ENCODE data around the gene GINS3.

The GINS3 gene

DNA sequence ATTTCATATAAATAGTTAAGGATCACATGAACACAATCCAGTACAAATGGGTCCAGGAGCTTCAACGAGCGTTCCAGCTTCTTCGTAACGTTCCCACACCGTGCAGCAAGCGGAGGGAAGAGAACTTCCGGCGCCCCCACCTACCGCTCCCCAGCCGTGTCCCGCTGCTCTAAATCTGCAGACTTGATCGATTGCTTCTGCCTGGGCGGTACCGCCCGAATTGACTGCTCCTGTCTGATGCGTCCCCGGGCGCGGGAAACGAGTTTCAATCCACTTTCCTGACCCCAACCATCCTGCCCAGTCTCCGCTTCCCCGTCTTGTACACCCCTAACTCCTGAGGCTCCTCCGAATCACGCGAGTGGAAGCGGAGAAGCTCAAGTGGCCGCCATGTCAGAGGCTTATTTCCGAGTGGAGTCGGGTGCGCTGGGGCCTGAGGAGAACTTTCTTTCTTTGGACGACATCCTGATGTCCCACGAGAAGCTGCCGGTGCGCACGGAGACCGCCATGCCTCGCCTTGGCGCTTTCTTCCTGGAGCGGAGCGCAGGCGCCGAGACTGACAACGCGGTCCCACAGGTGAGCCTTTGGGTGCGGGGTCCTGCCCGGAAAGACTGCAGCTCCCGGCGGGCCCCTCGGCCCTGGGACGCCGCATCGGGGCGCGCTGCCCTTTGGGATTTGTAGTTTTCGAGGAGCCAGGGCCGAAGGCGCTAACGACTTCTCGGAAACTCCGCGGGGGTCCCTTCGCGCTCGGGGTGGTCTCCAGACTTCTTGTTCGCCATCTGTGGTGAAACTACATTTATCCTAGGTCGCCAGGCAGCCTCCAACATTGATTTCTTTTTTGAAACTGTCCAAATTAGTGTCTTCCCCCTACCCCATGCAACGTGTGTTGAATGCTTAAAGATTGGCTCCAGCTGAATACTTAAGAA, at the start of gene GINS3:
Gene GINS3, plus strand, starts transcription at position 257 of the 923 bp plus-strand sequence. Its CDS starts 131 bp downstream, at position 388.
- peak; percentile 32 for DNase-seq

GRCh38 chr16:58343562-58343961, 48.7 kb upstream of the GINS3 start:
- no peak for DNase-seq

- DNase-seq = no peak
These were observed 46.5 kb upstream of the GINS3 start for GRCh38 chr16:58345574-58346354.

GRCh38 chr16:58346831-58347371, 45.4 kb upstream of the GINS3 start:
- DNase-seq = no peak

DNA sequence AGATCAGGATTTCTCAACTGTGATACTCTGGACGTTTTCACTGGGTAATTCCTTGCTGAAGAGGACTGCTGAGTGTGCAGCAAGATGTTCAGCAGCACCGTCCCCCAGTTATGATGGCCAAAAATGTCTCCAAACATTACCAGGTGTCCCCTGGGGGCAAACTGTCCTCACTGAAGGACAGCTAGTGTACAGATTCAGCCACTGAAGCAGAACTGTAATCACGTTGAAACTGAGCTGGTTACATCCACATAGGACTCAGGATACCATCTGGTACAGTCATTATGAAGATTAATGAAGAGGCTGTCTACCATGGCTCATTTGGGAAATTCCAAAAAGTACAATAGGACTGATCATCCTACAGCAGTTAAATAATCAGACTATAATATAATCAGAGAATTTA, 43.3 kb upstream of the GINS3 start:
- DNase-seq = no peak

DNA sequence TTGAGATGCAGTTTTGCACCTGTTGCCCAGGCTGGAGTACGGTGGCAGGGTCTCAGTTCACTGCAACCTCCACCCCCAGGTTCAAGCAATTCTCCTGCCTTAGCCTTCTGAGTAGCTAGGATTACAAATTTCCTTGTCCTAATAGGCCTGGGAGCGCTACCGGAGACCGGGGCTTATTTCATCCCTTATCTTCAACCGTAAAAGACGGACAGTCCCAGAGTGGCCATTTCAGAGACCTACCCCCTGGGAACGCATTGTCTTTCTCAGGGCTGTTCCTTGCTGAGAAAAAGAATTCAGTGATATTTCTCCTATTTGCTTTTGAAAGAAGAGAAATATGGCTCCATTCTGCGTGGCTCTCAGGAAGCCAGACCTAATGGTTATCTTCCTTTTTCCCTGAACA, 39.6 kb upstream of the GINS3 start:
- DNase-seq = no peak

GRCh38 chr16:58360041-58360634, 32.1 kb upstream of the GINS3 start:
- DNase-seq = no peak

DNA sequence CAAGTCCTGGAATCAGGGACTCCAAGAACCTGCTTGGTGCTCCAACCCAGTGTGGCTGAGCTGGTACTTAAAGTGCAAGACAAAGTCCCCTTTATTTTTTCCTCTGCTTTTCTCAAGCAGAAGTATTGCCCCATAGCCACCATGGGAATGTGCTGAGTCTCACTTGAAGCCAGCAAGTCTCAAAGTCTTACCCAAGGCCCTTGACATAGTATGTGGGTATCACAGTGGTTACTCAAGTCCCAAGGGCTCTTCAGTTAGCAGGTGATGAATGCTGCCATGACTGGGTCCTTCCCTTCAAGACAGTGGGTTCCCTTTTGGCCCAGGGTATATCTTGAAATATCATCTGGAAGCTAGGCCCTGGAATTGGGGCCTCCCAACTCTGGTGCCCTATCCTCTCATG, 30.5 kb upstream of the GINS3 start:
- DNase-seq = no peak

GRCh38 chr16:58363746-58364393, 28.4 kb upstream of the GINS3 start:
- DNase-seq = no peak

- DNase-seq = no peak
These were observed 26.6 kb upstream of the GINS3 start for GRCh38 chr16:58365623-58366022.

DNA sequence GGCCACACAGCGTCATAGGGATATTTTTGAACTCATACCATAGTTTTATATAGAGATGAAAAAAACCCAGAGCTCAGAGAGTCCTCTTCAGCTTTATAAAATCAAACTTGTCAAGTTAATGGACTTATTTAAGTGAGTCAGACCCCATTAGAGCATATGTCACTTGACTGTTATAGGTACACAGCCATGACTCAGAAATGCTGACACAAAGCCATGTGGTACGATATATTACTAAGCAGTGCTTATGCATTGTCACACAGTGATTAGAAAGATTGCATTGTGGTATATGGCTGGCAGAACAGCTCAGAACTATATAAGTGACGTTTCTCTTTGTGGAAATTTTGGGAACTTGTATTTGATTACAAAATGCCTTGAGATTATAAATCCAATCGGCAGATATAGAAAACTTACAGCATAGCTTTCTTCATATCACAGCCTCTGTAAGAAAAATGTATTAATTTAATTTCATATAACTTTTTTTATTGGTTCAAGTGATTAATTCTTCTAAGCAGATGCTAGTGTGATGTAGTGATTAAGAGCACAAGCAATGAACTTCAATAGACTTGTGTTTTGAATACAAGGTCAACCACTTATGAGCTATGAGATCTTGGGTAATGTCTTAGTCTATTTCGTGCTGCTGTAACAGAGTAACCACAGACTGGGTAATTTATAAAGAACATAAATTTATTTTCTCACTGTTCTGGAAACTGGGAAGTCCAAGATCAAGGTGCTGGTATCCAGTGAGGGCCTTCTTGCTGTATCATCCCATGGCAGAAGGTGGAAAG, 25.8 kb upstream of the GINS3 start:
- no peak for DNase-seq

- DNase-seq = no peak
These were observed 25.0 kb upstream of the GINS3 start for GRCh38 chr16:58367252-58367651.

GRCh38 chr16:58371841-58372240, 20.4 kb upstream of the GINS3 start:
- DNase-seq = no peak

DNA sequence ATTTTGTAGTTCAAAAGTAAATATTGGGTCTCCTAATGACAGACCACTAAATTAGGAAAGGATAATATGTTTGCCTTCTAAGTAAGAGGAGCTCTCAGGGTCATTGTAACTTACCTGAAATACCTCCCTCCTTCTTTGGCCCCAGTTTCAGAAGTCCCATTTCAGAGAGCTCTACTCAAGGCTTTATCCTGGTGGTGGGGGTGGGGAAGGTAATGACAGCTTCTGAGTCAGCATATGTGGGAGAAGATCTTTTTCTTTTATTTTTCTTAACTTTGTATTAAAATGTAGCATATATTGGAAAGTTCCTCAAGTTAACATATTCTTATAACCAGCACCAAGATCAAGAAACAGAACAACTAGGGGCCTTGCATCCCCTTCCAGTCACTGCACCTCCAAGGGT, 16.9 kb upstream of the GINS3 start:
- no peak for DNase-seq

GRCh38 chr16:58377932-58378331, 14.3 kb upstream of the GINS3 start:
- DNase-seq = no peak

DNA sequence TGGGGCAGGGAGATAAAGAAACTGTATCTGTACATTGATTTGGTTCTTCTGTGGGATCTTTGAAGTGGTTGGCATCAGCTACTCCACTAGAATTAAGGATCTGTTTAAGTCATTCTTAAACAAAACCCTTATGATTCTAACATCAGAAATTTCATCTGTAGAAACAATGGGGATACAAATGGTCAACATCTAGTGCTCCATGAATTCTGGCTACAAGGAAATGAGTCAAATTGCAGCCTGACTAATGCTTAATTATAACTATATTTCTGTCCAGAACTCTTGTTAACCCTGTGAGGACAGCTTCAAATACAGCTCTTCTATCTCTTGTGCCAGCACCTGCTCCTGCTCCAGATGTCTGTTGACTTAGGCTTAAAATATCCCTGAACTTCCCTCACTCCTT, 13.9 kb upstream of the GINS3 start:
- DNase-seq = no peak

GRCh38 chr16:58379736-58380135, 12.5 kb upstream of the GINS3 start:
- no peak for DNase-seq

- no peak for DNase-seq
These were observed 10.6 kb upstream of the GINS3 start for GRCh38 chr16:58381661-58382060.

GRCh38 chr16:58384437-58385055, 7.7 kb upstream of the GINS3 start:
- DNase-seq = no peak

DNA sequence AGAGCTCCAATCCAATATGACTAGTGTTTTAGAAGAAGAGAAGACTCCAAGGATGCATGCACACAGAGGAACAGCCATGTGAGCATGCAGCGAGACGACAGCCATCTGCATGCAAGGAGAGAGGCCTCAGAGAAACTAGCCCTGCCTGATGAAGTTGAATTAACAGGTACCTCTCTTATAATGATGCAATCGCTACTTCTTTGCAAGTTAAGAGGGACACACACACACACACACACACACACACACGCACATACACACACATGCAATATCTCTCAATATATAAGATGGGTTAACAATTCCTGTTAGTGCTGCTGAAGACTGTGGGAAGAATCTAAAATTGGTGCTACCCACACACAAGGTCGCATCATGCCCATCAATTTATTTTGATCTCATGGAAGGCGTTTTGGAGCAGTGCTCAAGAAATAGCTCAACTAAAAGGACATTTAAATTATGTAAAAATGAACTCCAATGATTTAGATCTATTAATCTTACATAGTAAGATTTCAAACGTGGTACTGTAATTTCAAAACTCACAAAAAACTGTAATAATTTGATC, 7.0 kb upstream of the GINS3 start:
- DNase-seq = no peak

DNA sequence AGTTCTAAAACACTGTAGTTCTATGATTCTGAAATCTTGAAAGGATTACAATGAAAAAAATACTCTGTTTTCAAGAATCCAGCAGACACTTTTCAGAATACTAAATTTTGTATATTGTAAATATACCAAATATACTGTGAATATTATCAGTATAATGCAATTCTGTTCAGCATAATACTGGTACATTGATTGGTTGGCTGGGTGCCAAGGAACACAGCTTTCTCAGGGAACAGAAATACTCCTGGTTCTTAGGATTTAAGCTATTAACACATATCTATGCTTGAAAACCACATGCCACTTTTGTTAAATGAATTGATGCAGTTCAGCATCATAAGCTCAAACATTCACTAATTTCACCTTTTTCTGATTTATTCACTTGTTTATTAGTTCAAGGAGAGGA, 2.5 kb upstream of the GINS3 start:
- no peak for DNase-seq

All from amniotic stem cell (primary cell).